ENCODE data around the gene EOGT.

GRCh38 chr3:68984011-68984530, 29.4 kb downstream of the EOGT start:
- TF ChIP-seq, protein P1, sequence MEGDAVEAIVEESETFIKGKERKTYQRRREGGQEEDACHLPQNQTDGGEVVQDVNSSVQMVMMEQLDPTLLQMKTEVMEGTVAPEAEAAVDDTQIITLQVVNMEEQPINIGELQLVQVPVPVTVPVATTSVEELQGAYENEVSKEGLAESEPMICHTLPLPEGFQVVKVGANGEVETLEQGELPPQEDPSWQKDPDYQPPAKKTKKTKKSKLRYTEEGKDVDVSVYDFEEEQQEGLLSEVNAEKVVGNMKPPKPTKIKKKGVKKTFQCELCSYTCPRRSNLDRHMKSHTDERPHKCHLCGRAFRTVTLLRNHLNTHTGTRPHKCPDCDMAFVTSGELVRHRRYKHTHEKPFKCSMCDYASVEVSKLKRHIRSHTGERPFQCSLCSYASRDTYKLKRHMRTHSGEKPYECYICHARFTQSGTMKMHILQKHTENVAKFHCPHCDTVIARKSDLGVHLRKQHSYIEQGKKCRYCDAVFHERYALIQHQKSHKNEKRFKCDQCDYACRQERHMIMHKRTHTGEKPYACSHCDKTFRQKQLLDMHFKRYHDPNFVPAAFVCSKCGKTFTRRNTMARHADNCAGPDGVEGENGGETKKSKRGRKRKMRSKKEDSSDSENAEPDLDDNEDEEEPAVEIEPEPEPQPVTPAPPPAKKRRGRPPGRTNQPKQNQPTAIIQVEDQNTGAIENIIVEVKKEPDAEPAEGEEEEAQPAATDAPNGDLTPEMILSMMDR (conservative IDR thresholded peaks at IDR 0.05; ENCODE audit: low read length) = no peak
- no peak for TF ChIP-seq EZH2phosphoT487 (IDR thresholded peaks at IDR 0.05; ENCODE audit: borderline replicate concordance, low read depth, low read length)
